EL (cell line): ENCODE data around the gene PDE4DIP.
"Not testable (repeated sequence)": the region's sequence is repeated elsewhere in the genome, so short reads cannot be mapped to it uniquely, and the experiment has no call there.

Experiments
- DNase-seq: peaks from one replicate; pipeline ENCODE4 v3.0.0-alpha.2; 2016

PDE4DIP gene

GRCh38 chr1:148874408-148875388, 30.5 kb downstream of the PDE4DIP start:
- not testable (repeated sequence) for DNase-seq

- DNase-seq = not testable (repeated sequence)
Measured at GRCh38 chr1:148879812-148880416, 35.7 kb downstream of the PDE4DIP start.

GRCh38 chr1:148881261-148881660, 37.0 kb downstream of the PDE4DIP start:
- DNase-seq = not testable (repeated sequence)

- DNase-seq = not testable (repeated sequence)
Measured at GRCh38 chr1:148885219-148885618, 41.0 kb downstream of the PDE4DIP start.

- DNase-seq = not testable (repeated sequence)
Measured at GRCh38 chr1:148886293-148886692, 42.1 kb downstream of the PDE4DIP start.

GRCh38 chr1:148888597-148888996, 44.4 kb downstream of the PDE4DIP start:
- DNase-seq = not testable (repeated sequence)

- not testable (repeated sequence) for DNase-seq
Measured at GRCh38 chr1:148889267-148890074, 45.2 kb downstream of the PDE4DIP start.

GRCh38 chr1:148890075-148890568, 45.9 kb downstream of the PDE4DIP start:
- DNase-seq = not testable (repeated sequence)

- DNase-seq = not testable (repeated sequence)
Measured at GRCh38 chr1:148894360-148895352, 50.4 kb downstream of the PDE4DIP start.

- not testable (repeated sequence) for DNase-seq
Measured at GRCh38 chr1:148900026-148900425, 55.8 kb downstream of the PDE4DIP start.

- not testable (repeated sequence) for DNase-seq
Measured at GRCh38 chr1:148900691-148901090, 56.5 kb downstream of the PDE4DIP start.

GRCh38 chr1:148901150-148901952, 57.1 kb downstream of the PDE4DIP start:
- not testable (repeated sequence) for DNase-seq

GRCh38 chr1:148901953-148902341, 57.7 kb downstream of the PDE4DIP start:
- DNase-seq = not testable (repeated sequence)

GRCh38 chr1:148909219-148909826, 65.1 kb downstream of the PDE4DIP start:
- DNase-seq = not testable (repeated sequence)

- DNase-seq = not testable (repeated sequence)
Measured at GRCh38 chr1:148911303-148911928, 67.2 kb downstream of the PDE4DIP start.

- not testable (repeated sequence) for DNase-seq
Measured at GRCh38 chr1:148916222-148916621, 72.0 kb downstream of the PDE4DIP start.

GRCh38 chr1:148916695-148917348, 72.6 kb downstream of the PDE4DIP start:
- DNase-seq = not testable (repeated sequence)

GRCh38 chr1:148918836-148919447, 74.7 kb downstream of the PDE4DIP start:
- DNase-seq = not testable (repeated sequence)
